PC-9 (cell line): Measurements from ENCODE around the gene LCN9. TPM values are rescaled to one million over a fixed set of nuclear protein-coding genes. Genes with fewer than 3 reads are reported as not detected.

ENCODE experiments used
- BruUV-seq: library from RNA; stranded (reverse); fragments of 400-500 nt; replicated peaks from 2 replicates; lab custom pipeline; 2021; lab: Mats Ljungman, UMichigan
- CTCF ChIA-PET: fragments of 300-600 bp; sonication (Branson Sonifier 250); formaldehyde crosslinking; loops from one replicate; lab custom pipeline; 2022; ENCODE audit warnings: antibody characterized with exemption; lab: Charles Lee
- POLR2A ChIA-PET: fragments of 300-600 bp; sonication (Branson Sonifier 250); formaldehyde crosslinking; loops from one replicate; lab custom pipeline; 2022; ENCODE audit warnings: antibody characterized with exemption; ENCODE audit not compliant: unreplicated experiment; lab: Charles Lee
- DNase-seq, 2 experiments: peaks; one replicate each; pipeline versions ENCODE4 v3.0.0 to v3.0.0-alpha.2; 2015 to 2022; ENCODE audit warnings: mixed read lengths in 1 of 2
- H2AFZ ChIP-seq: fragments of 200-600 bp; sonication (generic); 2 replicates; pipeline ENCODE4 v1.8.1; 2017; ENCODE audit warnings: antibody characterized with exemption
- H3F3A ChIP-seq: fragments of 200-600 bp; sonication (generic); 2 replicates; pipeline ENCODE4 v1.8.1; 2017; ENCODE audit warnings: antibody characterized with exemption, mild to moderate bottlenecking, low read depth; ENCODE audit not compliant: insufficient read depth
- H3K27ac ChIP-seq: fragments of 200-600 bp; sonication (generic); 2 replicates; pipeline ENCODE4 v1.6.1; 2016; ENCODE audit warnings: mixed run types
- H3K27me3 ChIP-seq: fragments of 200-600 bp; sonication (generic); 2 replicates; pipeline ENCODE4 v1.6.1; 2016; ENCODE audit warnings: low read depth, mixed run types; ENCODE audit not compliant: insufficient read depth
- H3K36me3 ChIP-seq: fragments of 200-600 bp; sonication (generic); 2 replicates; pipeline ENCODE4 v1.6.1; 2016; ENCODE audit warnings: low read depth, mixed run types
- H3K4me1 ChIP-seq: fragments of 200-600 bp; sonication (generic); replicated peaks from 2 replicates; pipeline ENCODE4 v1.6.1; 2016; ENCODE audit warnings: mixed run types; ENCODE audit not compliant: insufficient read depth
- H3K4me2 ChIP-seq: fragments of 200-600 bp; sonication (generic); 2 replicates; pipeline ENCODE4 v1.6.1; 2017; ENCODE audit warnings: mixed run types
- H3K4me3 ChIP-seq: fragments of 200-600 bp; sonication (generic); 2 replicates; pipeline ENCODE4 v1.6.1; 2016; ENCODE audit warnings: mixed run types
- H3K79me2 ChIP-seq: fragments of 200-600 bp; sonication (generic); 2 replicates; pipeline ENCODE4 v1.6.1; 2017; ENCODE audit warnings: low read depth, mixed run types
- H3K9me2 ChIP-seq: fragments of 200-600 bp; sonication (generic); 2 replicates; pipeline ENCODE4 v1.8.1; 2017; ENCODE audit warnings: mild to moderate bottlenecking; ENCODE audit not compliant: insufficient read depth
- H3K9me3 ChIP-seq: fragments of 200-600 bp; sonication (generic); 2 replicates; pipeline ENCODE4 v1.8.1; 2016; ENCODE audit warnings: low read depth; ENCODE audit not compliant: insufficient read depth
- H4K20me1 ChIP-seq: fragments of 200-600 bp; sonication (generic); 2 replicates; pipeline ENCODE4 v1.8.1; 2017; ENCODE audit not compliant: insufficient read depth
- CTCF ChIP-seq: fragments of 200-600 bp; sonication (generic); conservative IDR thresholded peaks from 2 replicates; pipeline ENCODE4 v1.6.1; 2017; ENCODE audit warnings: mixed run types, antibody characterized with exemption, mild to moderate bottlenecking, moderate library complexity
- EZH2 ChIP-seq: fragments of 200-600 bp; sonication (generic); IDR thresholded peaks from 2 replicates; pipeline ENCODE4 v1.8.0; 2017; ENCODE audit warnings: antibody characterized with exemption, low read depth
- intact Hi-C: fragments of 100-400 bp; cut with micrococcal nuclease; formaldehyde crosslinking; loops from one replicate; pipeline ENCODE4 v1.10.0; 2022; ENCODE audit not compliant: unreplicated experiment
- total RNA-seq: library from RNA; stranded (reverse); gene quantifications from 2 replicates; pipeline ENCODE4 v1.2.3, GENCODE V29; 2021

The LCN9 gene
- total RNA-seq, 1 experiment from 2014 or later: not detected

- BruUV-seq: no TSS peak
- no peak overlapping the region for H3K4me2 ChIP-seq
These were observed 41.4 kb downstream of the LCN9 start for GRCh38 chr9:135704483-135704882.

DNA sequence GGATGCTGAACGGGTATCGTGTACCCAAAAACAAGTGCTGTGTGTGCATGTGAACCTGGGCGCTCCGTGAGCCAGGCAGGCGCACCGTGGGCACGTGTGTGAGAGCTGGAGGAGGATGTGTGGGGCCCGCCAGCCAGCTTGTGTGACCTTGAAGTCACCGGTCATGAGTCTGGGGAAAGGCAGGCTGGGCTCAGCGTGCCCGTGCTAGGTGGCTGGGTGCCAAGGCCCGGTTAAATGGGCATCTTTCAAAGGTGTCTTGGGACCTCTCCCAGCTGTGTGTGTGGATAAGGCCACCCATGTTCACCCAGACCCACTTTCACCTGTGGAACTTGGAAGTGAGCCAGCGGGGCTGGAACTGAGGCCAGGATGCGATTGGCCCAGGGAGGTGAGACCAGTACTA is 42.3 kb downstream of the LCN9 start:
- H4K20me1 ChIP-seq: no peaks in the 10 kb centered on the region
- POLR2A ChIA-PET: no interaction called here
- CTCF ChIA-PET: no interaction called here
- no peaks in the 10 kb centered on the region for H3F3A ChIP-seq
- no peak overlapping the region for H3K4me3 ChIP-seq
- BruUV-seq: no TSS peak
- H3K9me3 ChIP-seq: no peaks in the 10 kb centered on the region
- H3K36me3 ChIP-seq: no peaks in the 10 kb centered on the region
- intact Hi-C loops: no loop called here
- no peaks in the 10 kb centered on the region for H3K79me2 ChIP-seq
- H3K27me3 ChIP-seq: peaks cover 93% of the 10 kb centered on the region
- H3K4me1 ChIP-seq: no peaks in the 10 kb centered on the region
- H3K9me2 ChIP-seq: no peaks in the 10 kb centered on the region
- no peak for DNase-seq
- no peak overlapping the region for H3K4me2 ChIP-seq
- TF ChIP-seq CTCF (no peak), EZH2 (no peak)
- no peak overlapping the region for H2AFZ ChIP-seq
- H3K27ac ChIP-seq: no peak overlapping the region

More at GRCh38 chr9:135704483-135704882, 41.4 kb downstream of the LCN9 start:
- Histone ChIP-seq H3K4me1 (no peaks in the 10 kb centered on the region), H2AFZ (no peak overlapping the region), H4K20me1 (no peaks in the 10 kb centered on the region), H3K27ac (no peak overlapping the region), H3K36me3 (no peaks in the 10 kb centered on the region), H3K79me2 (no peaks in the 10 kb centered on the region), H3K9me2 (no peaks in the 10 kb centered on the region), H3F3A (no peaks in the 10 kb centered on the region), H3K4me3 (no peak overlapping the region), H3K9me3 (no peaks in the 10 kb centered on the region), H3K27me3 (peaks cover 93% of the 10 kb centered on the region)
- ChIA-PET CTCF (no interaction called here), POLR2A (no interaction called here)
- TF ChIP-seq CTCF (no peak), EZH2 (no peak)
- DNase-seq: no peak
- intact Hi-C loops: no loop called here

DNA sequence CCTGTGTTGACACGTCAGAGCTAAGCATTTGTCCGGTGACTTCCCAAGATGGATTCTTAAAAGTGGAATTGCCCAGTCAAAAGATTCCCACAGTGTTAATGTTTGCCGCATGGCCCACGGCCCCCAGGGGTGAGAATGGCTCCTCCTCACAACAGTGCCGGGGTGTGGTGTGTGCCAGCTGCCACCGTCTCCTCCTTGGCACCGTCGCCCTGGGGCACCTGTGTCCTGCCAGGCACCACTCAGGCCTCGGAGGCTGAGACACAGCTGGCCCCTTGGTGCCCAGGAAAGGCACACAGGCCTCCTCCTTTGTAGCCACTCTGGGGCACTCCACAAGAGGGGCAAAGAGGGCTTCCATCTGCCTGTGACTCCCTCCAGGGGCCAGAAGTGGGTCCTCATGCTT is 43.2 kb downstream of the LCN9 start:
- H3K4me1 ChIP-seq: no peaks in the 10 kb centered on the region
- CTCF ChIA-PET: no interaction called here
- no peaks in the 10 kb centered on the region for H3K36me3 ChIP-seq
- H3K9me3 ChIP-seq: no peaks in the 10 kb centered on the region
- no peak overlapping the region for H3K4me3 ChIP-seq
- no peaks in the 10 kb centered on the region for H3F3A ChIP-seq
- no peak overlapping the region for H2AFZ ChIP-seq
- H3K79me2 ChIP-seq: no peaks in the 10 kb centered on the region
- intact Hi-C loops: no loop called here
- H4K20me1 ChIP-seq: no peaks in the 10 kb centered on the region
- BruUV-seq: no TSS peak
- H3K4me2 ChIP-seq: no peak overlapping the region
- H3K9me2 ChIP-seq: no peaks in the 10 kb centered on the region
- TF ChIP-seq CTCF: no peak
- TF ChIP-seq EZH2: no peak
- POLR2A ChIA-PET: interaction anchor here (0.5 kb wide), 1 partner anchor 14 kb away, joined by 5 read pairs; no protein-coding TSS in a partner anchor
- H3K27ac ChIP-seq: no peak overlapping the region
- DNase-seq: no peak
- H3K27me3 ChIP-seq: peaks cover 93% of the 10 kb centered on the region
